ENCODE data around the gene BPGM. TPM values are rescaled to one million over a fixed set of nuclear protein-coding genes. Genes with fewer than 3 reads are reported as not detected.

The BPGM gene
- total and polyA plus RNA-seq, 2 donors: 19.2 to 31.9 TPM

- 94% methylated on average over 2 of the region's 2 CpGs for WGBS
- Histone ChIP-seq H3K36me3 (ENCODE audit: insufficient read depth) (no peaks in the 10 kb centered on the region), H3K27ac (ENCODE audit: low read depth) (no peak overlapping the region), H3K4me3 (ENCODE audit: low read depth, low read length) (no peak overlapping the region), H3K4me1 (ENCODE audit: insufficient read depth) (no peaks in the 10 kb centered on the region)
- DNase-seq (ENCODE audit: extremely low spot score): no peak
Observed at GRCh38 chr7:134714470-134715205, 68.0 kb downstream of the BPGM start.

GRCh38 chr7:134718211-134718875 lies 71.7 kb downstream of the BPGM start:
- 73% methylated on average over 2 of the region's 2 CpGs for WGBS
- no peaks in the 10 kb centered on the region for H3K4me1 ChIP-seq (ENCODE audit: insufficient read depth)

GRCh38 chr7:134720091-134720935 lies 73.7 kb downstream of the BPGM start:
- H3K4me1 ChIP-seq (ENCODE audit: insufficient read depth): no peaks in the 10 kb centered on the region
- H3K36me3 ChIP-seq (ENCODE audit: insufficient read depth): no peaks in the 10 kb centered on the region
- H3K27ac ChIP-seq (ENCODE audit: low read depth): no peak overlapping the region
- 25% methylated on average over 5 of the region's 5 CpGs for WGBS
- no peak for DNase-seq (ENCODE audit: extremely low spot score)
- no peak overlapping the region for H3K4me3 ChIP-seq (ENCODE audit: low read depth, low read length)

More at GRCh38 chr7:134718211-134718875, 71.7 kb downstream of the BPGM start:
- Histone ChIP-seq H3K36me3 (ENCODE audit: insufficient read depth) (no peaks in the 10 kb centered on the region), H3K4me3 (ENCODE audit: low read depth, low read length) (no peak overlapping the region), H3K27ac (ENCODE audit: low read depth) (no peak overlapping the region)
- DNase-seq (ENCODE audit: extremely low spot score): no peak

GRCh38 chr7:134721171-134721570 lies 74.5 kb downstream of the BPGM start:
- DNase-seq (ENCODE audit: extremely low spot score): no peak
- H3K4me1 ChIP-seq (ENCODE audit: insufficient read depth): no peaks in the 10 kb centered on the region
- WGBS: 67% methylated on average over 2 of the region's 2 CpGs
- H3K36me3 ChIP-seq (ENCODE audit: insufficient read depth): no peaks in the 10 kb centered on the region
- no peak overlapping the region for H3K27ac ChIP-seq (ENCODE audit: low read depth)
- H3K4me3 ChIP-seq (ENCODE audit: low read depth, low read length): no peak overlapping the region

- Histone ChIP-seq H3K4me3 (ENCODE audit: low read depth, low read length) (no peak overlapping the region), H3K36me3 (ENCODE audit: insufficient read depth) (no peaks in the 10 kb centered on the region), H3K27ac (ENCODE audit: low read depth) (no peak overlapping the region), H3K4me1 (ENCODE audit: insufficient read depth) (no peaks in the 10 kb centered on the region)
- 58% methylated on average over 4 of the region's 4 CpGs for WGBS
- no peak for DNase-seq (ENCODE audit: extremely low spot score)
Observed at GRCh38 chr7:134722786-134723322, 76.2 kb downstream of the BPGM start.

GRCh38 chr7:134723892-134724291 lies 77.2 kb downstream of the BPGM start:
- Histone ChIP-seq H3K4me3 (ENCODE audit: low read depth, low read length) (no peak overlapping the region), H3K27ac (ENCODE audit: low read depth) (no peak overlapping the region), H3K36me3 (ENCODE audit: insufficient read depth) (no peaks in the 10 kb centered on the region), H3K4me1 (ENCODE audit: insufficient read depth) (no peaks in the 10 kb centered on the region)
- no peak for DNase-seq (ENCODE audit: extremely low spot score)
- 31% methylated on average over 5 of the region's 5 CpGs for WGBS

- Histone ChIP-seq H3K36me3 (ENCODE audit: insufficient read depth) (no peaks in the 10 kb centered on the region), H3K27ac (ENCODE audit: low read depth) (no peak overlapping the region), H3K4me3 (ENCODE audit: low read depth, low read length) (no peak overlapping the region), H3K4me1 (ENCODE audit: insufficient read depth) (no peaks in the 10 kb centered on the region)
- no peak for DNase-seq (ENCODE audit: extremely low spot score)
- 38% methylated on average over 2 of the region's 2 CpGs for WGBS
Observed at GRCh38 chr7:134724606-134725005, 78.0 kb downstream of the BPGM start.

- Histone ChIP-seq H3K27ac (ENCODE audit: low read depth) (no peak overlapping the region), H3K4me1 (ENCODE audit: insufficient read depth) (no peaks in the 10 kb centered on the region), H3K4me3 (ENCODE audit: low read depth, low read length) (no peak overlapping the region), H3K36me3 (ENCODE audit: insufficient read depth) (no peaks in the 10 kb centered on the region)
- no peak for DNase-seq (ENCODE audit: extremely low spot score)
- WGBS: 56% methylated on average over 2 of the region's 2 CpGs
Observed at GRCh38 chr7:134726581-134726980, 79.9 kb downstream of the BPGM start.

- H3K4me1 ChIP-seq (ENCODE audit: insufficient read depth): no peaks in the 10 kb centered on the region
- H3K36me3 ChIP-seq (ENCODE audit: insufficient read depth): no peaks in the 10 kb centered on the region
- WGBS: 61% methylated on average over 3 of the region's 3 CpGs
- H3K4me3 ChIP-seq (ENCODE audit: low read depth, low read length): no peak overlapping the region
- no peak for DNase-seq (ENCODE audit: extremely low spot score)
- no peak overlapping the region for H3K27ac ChIP-seq (ENCODE audit: low read depth)
Observed at GRCh38 chr7:134727711-134728110, 81.1 kb downstream of the BPGM start.

Other genes starting within 250 kb of the BPGM start
- 41.7 TPM for gene AKR1B1, start 187.8 kb upstream of the BPGM start, total RNA-seq
- 109 TPM for gene AKR1B1, start 187.8 kb upstream of the BPGM start, polyA plus RNA-seq
- gene AKR1B10, start 119.3 kb upstream of the BPGM start, total RNA-seq: 0.42 TPM
- 48.9 TPM for gene AKR1B10, start 119.3 kb upstream of the BPGM start, polyA plus RNA-seq
- gene AKR1B15, start 97.7 kb upstream of the BPGM start, total RNA-seq: not detected
- gene AKR1B15, start 97.7 kb upstream of the BPGM start, polyA plus RNA-seq: 0.86 TPM
- 616 TPM for gene CALD1, start 132.8 kb downstream of the BPGM start, total RNA-seq
- 1,279 TPM for gene CALD1, start 132.8 kb downstream of the BPGM start, polyA plus RNA-seq